SK-N-SH treated with all-trans-retinoic acid at 6 μM for 48 hours (cell line): ENCODE data around the gene SORCS2.

Experiments used
- ATAC-seq: fragments of 200-7000 bp; cut with Tn5 transposase; 3 replicates; pipeline ENCODE4 v1.9.1; 2020; ENCODE audit warnings: mild to moderate bottlenecking, moderate library complexity
- BACH2 ChIP-seq: fragments of 250-450 bp; sonication (Bioruptor Pico); IDR thresholded peaks from 2 replicates; pipeline ENCODE4 v1.9.0; 2021; ENCODE audit warnings: mild to moderate bottlenecking, borderline replicate concordance
- CREB5 ChIP-seq: fragments of 250-450 bp; sonication (Bioruptor Pico); IDR thresholded peaks from 2 replicates; pipeline ENCODE4 v1.5.1; 2020; ENCODE audit warnings: low read depth, mild to moderate bottlenecking, moderate library complexity
- CSDC2 ChIP-seq: fragments of 250-450 bp; sonication (Bioruptor Pico); IDR thresholded peaks from 2 replicates; pipeline ENCODE4 v1.5.0; 2020; ENCODE audit warnings: mild to moderate bottlenecking, moderate library complexity
- CSRNP3 ChIP-seq: fragments of 250-450 bp; sonication (Bioruptor Pico); IDR thresholded peaks from 2 replicates; pipeline ENCODE4 v1.5.1; 2021; ENCODE audit warnings: mild to moderate bottlenecking, moderate library complexity
- ESRRG ChIP-seq: fragments of 250-450 bp; sonication (Bioruptor Pico); IDR thresholded peaks from 2 replicates; pipeline ENCODE4 v1.6.1; 2021; ENCODE audit warnings: mild to moderate bottlenecking
- PATZ1 ChIP-seq: fragments of 250-450 bp; sonication (Bioruptor Pico); IDR thresholded peaks from 2 replicates; pipeline ENCODE4 v1.8.0; 2020; ENCODE audit warnings: mild to moderate bottlenecking, moderate library complexity, borderline replicate concordance
- POU6F1 ChIP-seq: fragments of 250-450 bp; sonication (Bioruptor Pico); IDR thresholded peaks from 2 replicates; pipeline ENCODE4 v1.8.0; 2021; ENCODE audit warnings: low read depth, mild to moderate bottlenecking, moderate library complexity, borderline replicate concordance
- RARB ChIP-seq: fragments of 250-450 bp; sonication (Bioruptor Pico); IDR thresholded peaks from 2 replicates; pipeline ENCODE4 v1.8.0; 2021; ENCODE audit warnings: mild to moderate bottlenecking, moderate library complexity
- SNAI2 ChIP-seq: fragments of 250-450 bp; sonication (Bioruptor Pico); IDR thresholded peaks from 2 replicates; pipeline ENCODE4 v1.5.0; 2020; ENCODE audit warnings: mild to moderate bottlenecking, moderate library complexity
- TCF4 ChIP-seq: fragments of 250-450 bp; sonication (Bioruptor Pico); IDR thresholded peaks from 2 replicates; pipeline ENCODE4 v1.8.0; 2021; ENCODE audit warnings: mild to moderate bottlenecking, moderate library complexity, borderline replicate concordance
- TOX ChIP-seq: fragments of 250-450 bp; sonication (Bioruptor Pico); IDR thresholded peaks from 2 replicates; pipeline ENCODE4 v1.8.0; 2021; ENCODE audit warnings: mild to moderate bottlenecking, moderate library complexity, borderline replicate concordance
- TSHZ2 ChIP-seq: fragments of 250-450 bp; sonication (Bioruptor Pico); IDR thresholded peaks from 2 replicates; pipeline ENCODE4 v1.5.0; 2020; ENCODE audit warnings: mild to moderate bottlenecking, moderate library complexity
- ZC3H10 ChIP-seq: fragments of 250-450 bp; sonication (Bioruptor Pico); IDR thresholded peaks from 2 replicates; pipeline ENCODE4 v1.5.1; 2021; ENCODE audit warnings: mild to moderate bottlenecking, moderate library complexity
- ZFP3 ChIP-seq: fragments of 250-450 bp; sonication (Bioruptor Pico); IDR thresholded peaks from 2 replicates; pipeline ENCODE4 v1.5.0; 2020; ENCODE audit warnings: mild to moderate bottlenecking, moderate library complexity
- ZNF565 ChIP-seq: fragments of 450-650 bp; formaldehyde crosslinking; conservative IDR thresholded peaks from 2 replicates; pipeline ENCODE4 v1.5.0; 2020; ENCODE audit warnings: low read depth, mild to moderate bottlenecking, moderate library complexity
- ZNF8 ChIP-seq: fragments of 450-650 bp; formaldehyde crosslinking; IDR thresholded peaks from 2 replicates; pipeline ENCODE4 v1.5.0; 2020; ENCODE audit warnings: mild to moderate bottlenecking, moderate library complexity

SORCS2 gene

GRCh38 chr4:7253837-7254236, 61.5 kb downstream of the SORCS2 start:
- TF ChIP-seq PATZ1 (CRISPR knock-in tag), result no peak
- no peak for TF ChIP-seq ESRRG (CRISPR knock-in tag)
- no peak for TF ChIP-seq TCF4 (CRISPR knock-in tag)
- TF ChIP-seq POU6F1 (CRISPR knock-in tag), result no peak
- TF ChIP-seq CREB5 (CRISPR knock-in tag), result no peak
- ATAC-seq, result no peak

- ATAC-seq, result no peak
- TF ChIP-seq CSRNP3 (no peak), TSHZ2 (CRISPR knock-in tag) (no peak), ZNF8 (CRISPR knock-in tag) (no peak), POU6F1 (CRISPR knock-in tag) (no peak), TOX (CRISPR knock-in tag) (no peak), ZC3H10 (no peak), TCF4 (CRISPR knock-in tag) (no peak), CREB5 (CRISPR knock-in tag) (no peak), SNAI2 (CRISPR knock-in tag) (no peak), PATZ1 (CRISPR knock-in tag) (no peak), BACH2 (CRISPR knock-in tag) (no peak), ZNF565 (CRISPR knock-in tag) (no peak), CSDC2 (no peak), ESRRG (CRISPR knock-in tag) (no peak), RARB (CRISPR knock-in tag) (no peak), ZFP3 (no peak)
Measured at GRCh38 chr4:7254736-7255487, 62.6 kb downstream of the SORCS2 start.
